Measurements from ENCODE around the gene ZNF536.
A peak's percentile ranks its signal among the peaks of the same experiment; 100 is the strongest.
"Not testable (repeated sequence)": the region's sequence is repeated elsewhere in the genome, so short reads cannot be mapped to it uniquely, and the experiment has no call there.

Gene ZNF536

DNA sequence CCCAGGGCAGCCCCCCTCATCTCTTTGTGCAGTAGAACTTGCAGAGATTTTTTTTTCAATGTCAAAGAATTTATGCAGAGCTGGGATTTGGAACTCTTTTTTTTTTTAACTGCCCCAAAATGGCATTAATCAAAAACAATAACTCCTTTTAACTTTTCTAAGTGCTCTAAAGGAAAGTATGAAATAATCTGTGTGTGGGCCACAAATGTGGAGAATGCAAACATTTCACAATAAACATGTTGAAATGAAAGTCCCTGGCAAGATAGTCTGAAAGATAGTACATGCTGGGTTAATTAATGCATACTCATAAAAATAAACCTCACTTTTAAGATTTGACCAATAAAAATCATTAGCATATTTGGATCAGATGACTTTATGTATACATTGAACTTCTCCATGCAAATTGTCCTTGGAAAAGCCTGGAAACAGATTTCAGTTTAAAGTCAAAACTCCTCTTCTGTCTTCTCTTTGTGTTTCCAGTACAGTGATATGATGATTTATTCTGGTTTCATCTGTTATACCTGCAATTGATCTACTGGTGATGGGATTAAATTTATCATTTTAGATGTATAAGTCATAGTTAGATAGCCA lies 30.5 kb upstream of the ZNF536 start:
- DNase-seq (ENCODE audit: low read depth, low spot score) = no peak

DNA sequence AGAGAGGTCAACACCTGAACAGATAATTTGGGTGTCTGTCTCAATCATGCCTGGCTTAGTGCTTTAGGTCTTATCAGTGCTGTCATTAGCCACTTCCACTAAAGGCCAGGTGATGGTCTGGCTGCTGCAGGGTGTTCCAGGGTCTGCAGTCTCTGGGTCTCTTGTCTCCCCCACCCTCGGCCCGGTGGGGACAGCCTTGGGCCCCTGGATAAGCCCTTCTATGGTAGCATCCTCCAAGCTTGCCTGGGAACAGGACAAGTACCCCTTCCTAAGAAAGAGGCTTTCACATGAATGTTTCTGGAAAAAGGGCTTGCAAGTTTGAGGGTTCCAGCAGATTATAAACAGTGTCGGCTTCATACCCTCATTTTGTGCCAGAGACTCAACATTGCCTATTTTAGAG lies 29.3 kb upstream of the ZNF536 start:
- no peak for DNase-seq (ENCODE audit: low read depth, low spot score)

GRCh38 chr19:30344446-30345425 lies 27.4 kb upstream of the ZNF536 start:
- no peak for DNase-seq (ENCODE audit: low read depth, low spot score)

GRCh38 chr19:30345686-30346085 lies 26.5 kb upstream of the ZNF536 start:
- DNase-seq (ENCODE audit: low read depth, low spot score) = no peak

DNA sequence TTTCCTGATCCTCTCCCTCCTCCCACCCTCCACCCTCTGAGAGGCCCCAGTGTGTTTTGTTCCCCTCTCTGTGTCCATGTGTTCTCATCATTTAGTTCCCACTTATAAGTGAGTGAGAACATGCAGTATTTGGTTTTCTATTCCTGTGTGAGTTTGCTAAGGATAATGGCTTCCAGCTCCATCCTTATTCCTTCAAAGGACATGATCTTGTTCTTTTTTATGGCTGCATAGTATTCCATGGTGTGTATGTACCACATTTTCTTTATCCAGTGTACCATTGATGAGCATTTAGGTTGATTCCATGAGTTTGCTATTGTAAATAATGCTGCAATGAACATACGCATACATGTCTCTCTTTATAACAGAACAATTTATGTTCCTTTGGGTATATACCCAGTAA lies 25.7 kb upstream of the ZNF536 start:
- not testable (repeated sequence) for DNase-seq (ENCODE audit: low read depth, low spot score)

GRCh38 chr19:30349131-30349730 lies 23.0 kb upstream of the ZNF536 start:
- no peak for DNase-seq (ENCODE audit: low read depth, low spot score)

DNA sequence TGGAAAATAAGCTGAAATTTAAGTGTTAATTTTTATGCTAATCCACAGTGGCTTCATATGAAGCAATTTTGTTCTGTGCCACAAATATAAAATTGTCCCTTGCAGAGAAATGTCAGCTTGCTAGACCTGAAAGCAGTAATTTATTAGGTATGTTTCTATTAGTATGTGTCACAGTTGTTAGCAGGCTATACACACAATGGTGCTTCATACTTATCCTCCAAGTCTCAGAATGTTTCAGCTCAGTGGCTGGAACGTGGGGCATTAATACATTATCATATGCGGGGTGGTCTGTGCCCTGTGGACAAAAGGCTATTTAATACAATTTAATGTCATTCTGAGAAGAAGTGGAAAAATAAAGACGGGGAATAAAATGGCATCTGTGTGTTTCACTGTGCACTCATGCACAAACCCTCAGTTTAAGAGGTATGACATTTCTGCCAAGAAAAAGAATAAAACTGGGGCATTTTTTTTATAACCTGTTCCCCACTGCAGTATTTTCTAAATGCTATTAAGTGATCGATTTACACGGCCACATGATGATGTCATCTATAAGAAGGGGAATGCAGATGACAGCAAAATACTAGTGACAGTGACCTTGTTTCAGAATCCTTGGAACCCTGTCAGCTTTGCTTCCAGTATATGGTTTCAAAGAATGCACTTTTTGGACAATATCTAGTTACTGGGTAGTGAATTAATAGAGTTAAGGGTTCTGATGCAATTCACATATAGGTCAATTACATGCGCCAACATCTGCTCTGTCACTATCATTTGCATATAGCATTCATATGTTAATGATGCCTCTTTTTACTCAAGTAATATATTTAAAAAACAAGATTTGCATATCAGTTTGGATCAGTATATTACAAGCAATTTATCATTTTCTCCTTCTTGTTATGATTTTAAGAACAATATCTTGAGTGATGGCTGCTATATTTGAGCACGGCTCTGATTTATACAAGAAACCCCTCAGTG lies 21.2 kb upstream of the ZNF536 start:
- DNase-seq (ENCODE audit: low read depth, low spot score) = no peak

DNA sequence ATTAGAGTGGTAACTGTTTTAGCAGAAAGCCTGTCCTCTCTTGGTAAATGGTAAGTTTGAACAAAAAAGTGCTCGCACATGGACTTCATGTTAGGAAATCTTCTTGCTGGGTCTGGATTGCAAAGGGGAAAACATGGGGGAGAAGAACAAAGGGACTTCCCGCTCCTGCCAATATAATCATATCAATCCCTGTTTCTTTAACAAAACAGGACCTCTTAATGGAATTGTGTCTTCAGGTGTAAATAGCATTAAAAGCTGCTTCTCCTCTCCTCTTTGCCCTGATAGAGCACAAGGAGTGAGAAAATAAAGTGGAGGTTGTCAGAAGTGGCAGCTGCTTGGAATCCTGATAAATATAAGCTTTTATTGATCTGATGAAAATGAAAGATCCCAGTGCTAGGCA lies 20.4 kb upstream of the ZNF536 start:
- no peak for DNase-seq (ENCODE audit: low read depth, low spot score)

DNA sequence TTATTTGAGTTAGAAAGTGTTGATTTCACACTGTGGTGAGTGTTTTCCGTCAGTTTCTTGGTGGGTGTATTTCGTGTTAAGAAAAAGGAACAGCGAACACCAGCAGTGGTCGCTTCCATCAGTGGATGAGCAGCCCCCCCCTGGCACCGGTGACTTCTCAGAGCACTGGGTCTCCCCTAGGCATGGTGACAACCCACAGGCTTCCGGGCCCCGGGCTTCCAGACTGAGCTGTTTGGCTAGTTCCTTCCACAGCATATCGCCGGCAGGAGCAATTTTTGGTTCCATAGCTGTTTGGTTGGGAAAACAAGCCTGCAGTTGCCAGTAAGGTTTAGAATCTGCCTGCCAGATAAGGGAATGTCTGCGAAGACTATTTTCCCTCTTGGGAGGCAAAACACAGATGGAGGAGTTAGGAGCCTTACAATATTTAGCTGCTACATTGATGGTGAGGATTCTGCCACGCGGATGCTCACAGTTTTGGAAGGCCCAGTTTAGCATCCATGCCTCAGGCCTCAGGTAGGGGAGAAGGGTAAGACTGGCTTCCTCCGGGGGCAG lies 18.7 kb upstream of the ZNF536 start:
- DNase-seq (ENCODE audit: low read depth, low spot score) = no peak

DNA sequence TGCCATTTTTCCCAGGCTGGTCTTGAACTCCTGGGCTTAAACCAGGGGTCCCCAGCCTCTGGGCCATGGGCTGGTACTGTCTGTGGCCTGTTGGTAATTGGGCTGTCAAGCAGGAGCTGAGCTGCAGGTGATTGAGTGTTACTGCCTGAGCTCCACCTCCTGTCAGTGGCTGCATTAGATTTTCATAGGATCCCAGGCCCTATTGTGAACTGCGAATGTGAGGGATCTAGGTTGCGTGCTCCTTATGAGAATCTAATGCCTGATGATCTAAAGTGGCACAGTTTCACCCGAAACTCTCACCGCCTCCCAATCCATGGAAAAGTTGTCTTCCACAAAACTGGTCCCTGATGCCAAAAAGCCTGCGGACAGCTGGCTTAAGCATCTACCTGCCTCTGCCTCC lies 16.6 kb upstream of the ZNF536 start:
- DNase-seq (ENCODE audit: low read depth, low spot score) = no peak

DNA sequence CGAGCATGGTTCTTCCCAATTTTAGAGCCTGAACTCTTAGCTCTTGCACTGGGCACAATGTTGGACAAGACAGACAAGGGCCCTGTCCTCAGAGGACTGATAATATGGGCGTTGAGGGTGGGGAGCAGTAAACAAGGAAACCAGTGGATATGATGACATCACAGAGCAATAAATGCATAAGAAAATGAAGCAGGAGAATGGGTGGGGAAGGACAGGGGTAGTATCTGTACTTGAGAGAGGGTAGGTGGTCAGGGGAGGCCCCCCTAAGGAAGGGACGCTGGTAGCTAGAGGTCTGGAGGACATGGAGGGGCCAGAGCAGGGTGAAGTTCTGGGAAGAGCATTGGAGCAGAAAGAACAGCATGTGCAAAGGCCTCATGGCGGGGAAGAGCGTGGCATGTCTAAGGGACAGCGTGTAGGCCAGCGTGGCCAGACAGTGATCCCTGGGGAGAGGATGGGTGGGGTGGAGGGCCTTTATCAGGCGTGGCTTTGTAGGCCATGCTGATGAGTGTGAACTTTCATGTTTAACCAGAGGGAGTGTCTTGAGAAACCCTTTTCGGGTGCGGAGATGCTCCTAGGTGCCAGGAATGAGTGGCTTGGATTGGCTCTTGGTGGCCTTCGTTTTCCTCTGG lies 15.1 kb upstream of the ZNF536 start:
- DNase-seq (ENCODE audit: low read depth, low spot score) = no peak

- DNase-seq (ENCODE audit: low read depth, low spot score) = no peak
Observed at GRCh38 chr19:30357580-30357954, 14.6 kb upstream of the ZNF536 start.

- DNase-seq (ENCODE audit: low read depth, low spot score) = no peak
Observed at GRCh38 chr19:30358319-30358718, 13.9 kb upstream of the ZNF536 start.

DNA sequence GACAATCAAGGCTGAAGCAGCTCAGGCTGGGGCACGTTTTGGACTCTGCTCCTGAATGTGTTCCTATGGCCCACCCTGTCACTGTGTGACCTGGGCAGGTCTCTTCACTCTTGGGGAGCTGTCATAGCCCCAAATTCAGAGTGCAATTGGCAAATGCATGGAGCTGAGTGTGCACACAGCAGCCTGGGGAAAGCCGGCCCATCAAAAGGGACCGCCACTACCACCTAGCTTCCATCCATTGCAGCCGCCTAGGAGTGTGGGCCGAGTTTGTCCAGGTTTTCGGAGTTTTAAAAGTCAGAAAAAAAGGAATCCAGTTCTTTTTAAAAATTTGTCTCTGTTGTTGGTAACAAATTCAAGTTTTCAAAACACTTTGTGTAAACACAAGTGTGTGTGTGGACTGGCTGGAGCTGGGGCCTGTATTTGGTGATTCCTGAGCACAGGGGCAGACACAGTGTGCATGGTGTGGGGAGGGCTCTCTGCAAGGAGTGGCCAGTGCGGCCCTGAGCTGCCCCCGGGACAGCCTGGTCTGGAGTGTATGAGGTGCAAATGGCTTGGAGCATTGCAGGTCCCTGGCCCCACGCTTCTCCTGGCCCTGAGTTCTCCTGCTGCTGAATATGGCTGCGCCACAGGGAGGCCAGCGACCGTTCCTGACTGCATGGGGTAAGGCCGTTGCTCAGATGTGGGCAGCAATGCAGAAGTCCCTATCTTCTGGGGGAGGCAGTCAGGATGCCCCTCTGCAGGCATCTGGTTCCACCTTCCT lies 13.2 kb upstream of the ZNF536 start:
- DNase-seq (ENCODE audit: low read depth, low spot score) = no peak

GRCh38 chr19:30359936-30360335 lies 12.2 kb upstream of the ZNF536 start:
- DNase-seq (ENCODE audit: low read depth, low spot score) = no peak

- no peak for DNase-seq (ENCODE audit: low read depth, low spot score)
Observed at GRCh38 chr19:30360376-30361106, 11.6 kb upstream of the ZNF536 start.

GRCh38 chr19:30361107-30361447 lies 11.1 kb upstream of the ZNF536 start:
- DNase-seq (ENCODE audit: low read depth, low spot score) = no peak

DNA sequence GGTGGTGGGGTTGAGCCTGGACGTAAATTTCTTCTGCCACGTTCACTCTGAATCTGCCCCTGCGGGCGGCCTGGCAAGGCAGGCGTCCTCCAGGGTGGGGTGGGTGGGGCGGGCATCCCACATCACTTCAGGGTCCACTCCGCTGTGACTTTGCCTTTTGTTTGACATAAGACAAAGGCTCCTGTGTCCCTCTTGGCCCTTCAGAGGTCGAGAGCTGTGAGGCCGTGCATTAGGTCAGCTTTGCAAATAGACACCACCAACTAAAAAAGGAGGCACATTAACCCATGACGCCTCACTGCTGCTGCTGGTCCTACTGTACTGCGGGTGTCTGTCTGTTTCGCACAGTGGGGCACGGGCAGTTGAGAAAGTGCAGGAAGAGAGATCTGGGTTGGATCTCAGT lies 10.5 kb upstream of the ZNF536 start:
- no peak for DNase-seq (ENCODE audit: low read depth, low spot score)

DNA sequence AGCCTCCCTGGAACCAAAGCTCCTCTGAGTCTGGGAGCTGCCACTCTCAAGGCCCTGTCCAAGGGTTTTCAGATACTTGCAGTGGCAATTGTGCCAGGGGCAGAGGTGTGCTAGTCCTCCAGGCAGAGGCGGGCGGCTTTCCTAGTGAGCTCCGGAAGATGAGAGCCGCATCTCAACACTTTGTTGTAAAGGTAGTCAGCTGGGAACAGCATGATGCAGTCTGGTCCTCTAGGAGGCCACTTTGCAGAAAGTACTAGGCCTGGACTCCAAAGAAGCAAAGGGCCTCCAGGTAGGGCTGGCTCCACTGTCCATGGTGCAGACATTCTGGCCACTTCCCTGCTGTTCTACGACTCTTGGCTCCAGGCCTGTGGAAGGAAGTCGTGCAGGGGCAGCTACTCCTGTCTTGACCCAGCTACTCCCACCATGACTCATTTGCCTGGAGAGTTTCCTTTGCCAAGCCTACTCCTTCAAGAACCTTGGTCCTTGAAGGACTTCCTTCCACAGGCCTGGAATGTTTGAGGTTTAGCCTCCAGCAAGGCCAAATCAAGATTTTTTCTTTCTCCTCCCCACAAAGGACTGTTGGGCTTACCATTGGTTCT lies 9.9 kb upstream of the ZNF536 start:
- peak; percentile 71 for DNase-seq (ENCODE audit: low read depth, low spot score)
